ENCODE measurements around the gene SNX13. TPM values are rescaled to one million over a fixed set of nuclear protein-coding genes. Genes with fewer than 3 reads are reported as not detected.

SNX13 gene
- total RNA-seq, 4 donors from 2014 or later: 59.2 to 88.4 (median 68.9) TPM

- no peak for TF ChIP-seq CTCF (IDR thresholded peaks at IDR 0.05)
- no peak for ATAC-seq (ENCODE audit: low FRiP score)
- no peak for DNase-seq (ENCODE audit: low spot score)
These were observed 44.0 kb upstream of the SNX13 start for GRCh38 chr7:17984288-17984687.

- ATAC-seq (ENCODE audit: low FRiP score) (no peak), DNase-seq (ENCODE audit: low spot score) (no peak)
- no peak for TF ChIP-seq CTCF (IDR thresholded peaks at IDR 0.05)
These were observed 43.1 kb upstream of the SNX13 start for GRCh38 chr7:17983221-17984062.

GRCh38 chr7:17976952-17977351 lies 36.7 kb upstream of the SNX13 start:
- TF ChIP-seq CTCF (IDR thresholded peaks at IDR 0.05): no peak
- DNase-seq (ENCODE audit: low spot score) (no peak), ATAC-seq (ENCODE audit: low FRiP score) (no peak)

- DNase-seq (ENCODE audit: low spot score) (no peak), ATAC-seq (ENCODE audit: low FRiP score) (no peak)
- no peak for TF ChIP-seq CTCF (IDR thresholded peaks at IDR 0.05)
These were observed 31.1 kb upstream of the SNX13 start for GRCh38 chr7:17971411-17971810.

GRCh38 chr7:17968791-17969715 lies 28.8 kb upstream of the SNX13 start:
- DNase-seq (ENCODE audit: low spot score) (no peak), ATAC-seq (ENCODE audit: low FRiP score) (no peak)
- no peak for TF ChIP-seq CTCF (IDR thresholded peaks at IDR 0.05)

GRCh38 chr7:17966706-17967105 lies 26.4 kb upstream of the SNX13 start:
- DNase-seq (ENCODE audit: low spot score) (no peak), ATAC-seq (ENCODE audit: low FRiP score) (no peak)
- TF ChIP-seq CTCF (IDR thresholded peaks at IDR 0.05): no peak
